Endothelial cell (in vitro differentiated cells): ENCODE results near the gene LUZP1. TPM values are rescaled to one million over a fixed set of nuclear protein-coding genes. Genes with fewer than 3 reads are reported as not detected.

Source experiments
- DNase-seq: peaks from one replicate; pipeline ENCODE4 v3.0.0; 2021; ENCODE audit warnings: low spot score
- H3K27ac Mint-ChIP-seq: one replicate; pipeline ENCODE4 v1.8.0; 2021; ENCODE audit warnings: mixed read lengths, inconsistent platforms; ENCODE audit not compliant: unreplicated experiment
- H3K27me3 Mint-ChIP-seq: one replicate; pipeline ENCODE4 v1.8.0; 2021; ENCODE audit warnings: mild to moderate bottlenecking, moderate library complexity, mixed read lengths, inconsistent platforms; ENCODE audit not compliant: unreplicated experiment
- H3K36me3 Mint-ChIP-seq: one replicate; pipeline ENCODE4 v1.8.0; 2021; ENCODE audit warnings: mild to moderate bottlenecking, low read depth, mixed read lengths, inconsistent platforms; ENCODE audit not compliant: unreplicated experiment
- H3K4me1 Mint-ChIP-seq: one replicate; pipeline ENCODE4 v1.8.0; 2021; ENCODE audit warnings: mild to moderate bottlenecking, mixed read lengths, inconsistent platforms; ENCODE audit not compliant: unreplicated experiment
- H3K4me3 Mint-ChIP-seq: one replicate; pipeline ENCODE4 v1.8.0; 2021; ENCODE audit warnings: mild to moderate bottlenecking, mixed read lengths, inconsistent platforms; ENCODE audit not compliant: unreplicated experiment
- H3K9me3 Mint-ChIP-seq: one replicate; pipeline ENCODE4 v1.8.0; 2021; ENCODE audit warnings: mixed read lengths, inconsistent platforms; ENCODE audit not compliant: unreplicated experiment
- total RNA-seq: library from RNA; stranded (reverse); fragmentation: NEBNext Ultra II Directional; extraction: Animal tissue kit (Norgen Biotek cat#: 25700); gene quantifications from one replicate; pipeline ENCODE4 v1.2.1, GENCODE V29; 2021; ENCODE audit not compliant: unreplicated experiment
- TF ChIP-seq, protein P1 (sequence below): fragments of 200-600 bp; sonication (generic); IDR thresholded peaks from one replicate; pipeline ENCODE4 v1.5.0; 2021; ENCODE audit warnings: antibody characterized with exemption; ENCODE audit not compliant: unreplicated experiment

LUZP1 gene
- total RNA-seq, 1 donor from 2014 or later: 103 TPM

DNA sequence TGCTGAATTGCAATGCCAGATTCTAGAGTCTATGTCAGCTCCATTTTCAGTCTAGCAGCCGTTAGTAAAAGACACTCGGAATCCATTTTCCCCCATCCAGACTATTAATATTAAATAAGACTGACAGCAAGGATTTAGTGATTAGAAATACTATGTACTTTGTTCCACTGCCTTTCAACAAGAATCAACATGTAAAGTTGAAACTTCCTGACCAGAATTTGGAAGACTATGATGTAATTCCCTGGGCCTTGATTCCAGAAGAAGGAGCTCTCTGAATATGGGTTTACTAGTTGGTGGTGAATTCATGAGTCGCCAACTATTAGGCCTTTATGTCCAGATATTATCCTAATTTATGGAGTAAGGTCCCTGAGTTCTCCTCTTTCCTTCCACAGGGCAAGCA lies 124.6 kb downstream of the LUZP1 start:
- Mint-ChIP-seq H3K9me3 (no peaks in the 10 kb centered on the region), H3K27ac (no peak overlapping the region), H3K36me3 (no peaks in the 10 kb centered on the region)

GRCh38 chr1:23040509-23040908 lies 128.1 kb downstream of the LUZP1 start:
- Mint-ChIP-seq H3K4me3 (no peak overlapping the region), H3K9me3 (no peaks in the 10 kb centered on the region), H3K27ac (no peak overlapping the region), H3K36me3 (no peaks in the 10 kb centered on the region), H3K27me3 (no peaks in the 10 kb centered on the region), H3K4me1 (peaks cover 5% of the 10 kb centered on the region)
- no peak for DNase-seq
- TF ChIP-seq, protein P1, sequence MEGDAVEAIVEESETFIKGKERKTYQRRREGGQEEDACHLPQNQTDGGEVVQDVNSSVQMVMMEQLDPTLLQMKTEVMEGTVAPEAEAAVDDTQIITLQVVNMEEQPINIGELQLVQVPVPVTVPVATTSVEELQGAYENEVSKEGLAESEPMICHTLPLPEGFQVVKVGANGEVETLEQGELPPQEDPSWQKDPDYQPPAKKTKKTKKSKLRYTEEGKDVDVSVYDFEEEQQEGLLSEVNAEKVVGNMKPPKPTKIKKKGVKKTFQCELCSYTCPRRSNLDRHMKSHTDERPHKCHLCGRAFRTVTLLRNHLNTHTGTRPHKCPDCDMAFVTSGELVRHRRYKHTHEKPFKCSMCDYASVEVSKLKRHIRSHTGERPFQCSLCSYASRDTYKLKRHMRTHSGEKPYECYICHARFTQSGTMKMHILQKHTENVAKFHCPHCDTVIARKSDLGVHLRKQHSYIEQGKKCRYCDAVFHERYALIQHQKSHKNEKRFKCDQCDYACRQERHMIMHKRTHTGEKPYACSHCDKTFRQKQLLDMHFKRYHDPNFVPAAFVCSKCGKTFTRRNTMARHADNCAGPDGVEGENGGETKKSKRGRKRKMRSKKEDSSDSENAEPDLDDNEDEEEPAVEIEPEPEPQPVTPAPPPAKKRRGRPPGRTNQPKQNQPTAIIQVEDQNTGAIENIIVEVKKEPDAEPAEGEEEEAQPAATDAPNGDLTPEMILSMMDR: no peak

More for the DNA sequence above, 124.6 kb downstream of the LUZP1 start:
- Mint-ChIP-seq H3K27me3 (no peaks in the 10 kb centered on the region), H3K4me3 (no peak overlapping the region), H3K4me1 (peaks cover 9% of the 10 kb centered on the region)
- TF ChIP-seq, protein P1: no peak
- DNase-seq: no peak

DNA sequence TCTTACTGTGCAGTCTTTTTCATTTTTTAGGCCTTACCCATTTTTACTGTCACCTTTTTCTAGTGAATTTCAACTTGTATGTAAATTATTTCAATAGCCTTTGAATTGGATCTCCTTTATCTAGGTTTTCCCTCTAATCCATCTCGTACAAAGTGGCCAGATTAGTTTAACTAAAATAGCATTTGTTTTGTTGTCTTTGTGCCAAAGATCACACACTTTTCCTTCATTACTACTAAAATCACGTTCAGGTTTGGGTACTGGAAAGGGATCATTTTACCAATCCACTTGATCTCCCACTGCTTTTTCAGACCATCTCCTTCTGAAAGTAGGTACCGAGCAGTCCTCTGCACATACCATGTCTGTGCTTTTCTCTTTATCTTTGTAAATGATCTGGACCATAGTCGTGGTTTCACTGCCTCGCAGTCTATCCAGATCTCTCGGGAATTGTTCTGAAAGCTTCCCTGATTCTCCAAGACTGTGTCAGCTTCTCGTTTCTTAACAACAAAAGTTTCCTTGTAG lies 129.3 kb downstream of the LUZP1 start:
- Mint-ChIP-seq H3K36me3 (no peaks in the 10 kb centered on the region), H3K27me3 (no peaks in the 10 kb centered on the region), H3K4me1 (peaks cover 5% of the 10 kb centered on the region), H3K9me3 (no peaks in the 10 kb centered on the region), H3K4me3 (no peak overlapping the region), H3K27ac (no peak overlapping the region)
- no peak for DNase-seq
- TF ChIP-seq, protein P1: no peak

DNA sequence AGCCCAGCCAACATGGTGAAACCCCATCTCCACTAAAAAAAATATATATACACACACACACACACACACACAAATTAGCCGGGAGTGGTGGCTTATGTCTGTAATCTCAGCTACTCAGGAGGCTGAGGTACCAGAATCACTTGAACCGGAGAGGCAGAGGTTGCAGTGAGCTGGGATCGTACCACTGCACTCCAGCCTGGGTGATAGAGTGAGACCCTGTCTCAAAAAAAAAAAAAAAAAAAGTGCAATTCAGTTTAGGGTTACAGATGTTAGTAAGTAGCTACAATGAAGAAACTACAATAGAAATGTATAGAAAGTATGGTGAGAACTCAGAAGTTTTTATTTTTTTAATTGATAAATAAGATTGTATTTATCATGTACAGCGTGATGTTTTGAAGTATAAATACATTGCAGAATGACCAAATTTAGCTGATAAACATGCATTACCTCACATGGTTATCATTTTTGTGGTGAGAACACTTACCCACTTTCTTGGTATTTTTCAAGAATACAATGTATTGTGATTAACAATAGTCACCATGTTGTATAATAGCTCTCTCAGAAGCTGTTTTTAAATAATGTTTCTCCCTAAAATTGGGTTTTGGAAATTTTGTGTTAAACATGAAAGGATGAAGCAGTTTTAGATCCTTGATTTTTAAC lies 131.4 kb downstream of the LUZP1 start:
- no peak for DNase-seq
- H3K4me1 Mint-ChIP-seq: peaks cover 5% of the 10 kb centered on the region
- H3K27me3 Mint-ChIP-seq: no peaks in the 10 kb centered on the region
- H3K36me3 Mint-ChIP-seq: no peaks in the 10 kb centered on the region
- H3K9me3 Mint-ChIP-seq: no peaks in the 10 kb centered on the region
- no peak overlapping the region for H3K27ac Mint-ChIP-seq
- H3K4me3 Mint-ChIP-seq: no peak overlapping the region
- TF ChIP-seq, protein P1: no peak

DNA sequence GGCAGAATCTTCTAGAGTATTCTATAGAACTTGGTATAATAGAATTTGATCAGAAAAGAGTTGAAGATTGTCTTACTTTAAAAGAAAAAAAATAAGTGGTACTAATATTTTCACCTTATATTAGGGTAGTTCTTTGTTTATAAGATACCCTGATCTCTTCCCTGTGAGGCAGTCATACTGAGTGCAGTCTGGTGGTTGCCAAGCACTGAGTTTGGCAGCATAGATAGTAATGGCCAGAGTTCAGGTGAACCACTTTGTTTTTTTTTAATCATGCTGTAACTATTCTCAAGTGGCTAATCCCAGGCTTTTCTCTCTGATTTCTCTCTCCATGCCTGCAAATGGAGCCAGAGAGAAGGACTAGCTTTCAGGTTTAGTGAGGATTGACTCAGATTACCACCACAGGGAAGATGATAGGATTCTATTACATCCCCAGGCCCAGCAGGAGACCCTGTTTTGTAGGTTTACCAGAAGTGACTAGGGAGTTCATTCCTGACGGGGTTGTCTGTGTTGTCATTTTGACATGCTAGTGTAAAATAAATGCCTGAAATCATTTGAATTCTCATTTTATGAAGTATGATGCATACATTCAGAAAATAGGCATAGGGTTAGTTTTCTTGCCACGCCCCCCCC lies 132.7 kb downstream of the LUZP1 start:
- H3K9me3 Mint-ChIP-seq: no peaks in the 10 kb centered on the region
- peaks cover 5% of the 10 kb centered on the region for H3K4me1 Mint-ChIP-seq
- no peak overlapping the region for H3K4me3 Mint-ChIP-seq
- H3K36me3 Mint-ChIP-seq: no peaks in the 10 kb centered on the region
- H3K27ac Mint-ChIP-seq: no peak overlapping the region
- TF ChIP-seq, protein P1: no peak
- no peaks in the 10 kb centered on the region for H3K27me3 Mint-ChIP-seq
- no peak for DNase-seq
